Measurements from ENCODE around the gene ODAD3.

DNA sequence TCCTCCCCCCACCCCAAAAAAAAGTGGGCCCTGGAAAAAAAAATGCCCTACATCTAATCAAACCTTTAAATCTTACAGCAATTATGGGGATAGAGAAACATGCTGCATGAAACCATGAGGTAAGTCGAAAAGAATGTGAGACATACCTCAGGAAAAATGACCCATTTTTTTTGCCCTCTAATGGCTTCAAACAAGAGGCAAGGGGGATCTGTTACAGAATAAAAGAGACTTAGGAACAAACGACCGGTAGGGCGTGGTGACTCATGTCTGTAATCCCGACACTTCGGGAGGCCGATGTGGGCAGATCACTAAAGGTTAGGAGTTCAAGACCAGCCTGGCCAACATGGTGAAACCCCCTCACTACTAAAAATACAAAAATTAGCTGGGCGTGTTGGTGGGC is 24.2 kb downstream of the ODAD3 start:
- TF ChIP-seq CTCF (IDR thresholded peaks at IDR 0.05; ENCODE audit: insufficient read depth, low read length, poor library complexity, severe bottlenecking), result no peak
- TF ChIP-seq EZH2phosphoT487 (conservative IDR thresholded peaks at IDR 0.05; ENCODE audit: low read length), result no peak
